Measurements from ENCODE around the gene PRUNE2. TPM values are rescaled to one million over a fixed set of nuclear protein-coding genes. Genes with fewer than 3 reads are reported as not detected.

Gene PRUNE2
- total and polyA plus RNA-seq, 9 donors = 9.1 to 16.4 (median 11.9) TPM

DNA sequence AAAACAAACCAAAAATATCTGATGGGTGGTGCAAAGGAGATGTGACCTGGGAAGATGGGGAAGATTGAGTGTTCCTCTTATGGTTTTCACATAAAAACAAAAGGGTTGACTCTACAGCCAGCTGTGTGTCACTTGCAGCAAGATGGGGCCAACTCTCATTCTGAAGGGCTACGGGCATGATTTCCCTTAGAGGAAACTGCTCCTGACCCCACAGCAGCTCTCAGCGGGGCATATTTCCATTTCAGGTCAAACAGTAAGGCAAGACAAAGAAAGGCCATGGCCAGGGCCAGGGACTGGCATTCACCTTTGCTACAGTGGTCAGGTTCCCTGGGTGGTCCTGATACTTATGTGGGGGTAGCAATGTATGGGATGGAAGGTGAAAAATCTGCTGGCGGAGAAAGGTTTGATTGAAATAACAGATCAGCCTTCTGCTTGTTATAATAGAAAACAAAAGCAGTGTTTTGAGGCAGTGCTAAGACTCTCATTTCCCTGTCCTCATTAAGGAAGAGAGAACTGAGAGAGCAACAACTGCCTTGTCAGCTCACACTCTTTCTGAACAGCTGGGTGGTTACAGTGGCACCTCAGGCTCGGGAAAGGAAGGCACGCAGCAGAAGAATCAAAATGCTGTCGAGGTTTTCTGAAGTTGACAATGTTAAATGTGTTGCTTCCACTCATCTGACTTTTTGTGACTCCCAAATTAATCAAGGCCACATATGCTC, 262.4 kb downstream of the PRUNE2 start:
- H3K9me3 ChIP-seq (replicated peaks; ENCODE audit: control insufficient read depth, low read depth, low read length) = no peaks in the 10 kb centered on the region

DNA sequence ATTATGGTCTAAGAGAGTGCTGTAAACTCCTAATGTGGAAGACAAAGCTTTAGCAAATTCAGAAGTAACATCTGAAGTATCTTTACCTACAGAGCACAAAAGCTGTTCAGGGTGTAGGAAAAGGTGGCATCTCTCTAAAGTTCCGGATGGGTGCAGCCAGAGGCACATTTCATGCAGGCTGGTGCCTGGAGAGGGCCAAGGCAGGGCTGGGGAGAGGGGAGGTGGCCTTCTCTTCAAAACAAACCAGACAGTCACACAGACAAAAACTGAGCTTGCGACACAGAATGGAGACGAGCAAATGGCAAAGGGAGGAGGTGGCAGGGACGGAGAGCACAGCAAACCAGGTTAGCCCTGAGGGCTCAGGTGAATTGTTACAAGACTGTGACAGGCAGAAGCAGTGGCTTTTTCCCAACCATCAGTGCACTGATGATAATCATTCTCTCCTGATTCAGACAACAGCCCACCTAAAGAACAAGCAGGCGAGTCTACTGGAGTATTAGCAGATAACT, 263.2 kb downstream of the PRUNE2 start:
- H3K4me3 ChIP-seq (ENCODE audit: low read length) = no peak overlapping the region
- no peak for DNase-seq
- H3K27me3 ChIP-seq (ENCODE audit: control insufficient read depth, insufficient read depth, low read length) = no peaks in the 10 kb centered on the region
- no CpG with 5 or more reads among the region's 5 CpGs for WGBS (ENCODE audit: insufficient coverage)
- H3K27ac ChIP-seq (ENCODE audit: low read length) = no peak overlapping the region
- no peaks in the 10 kb centered on the region for H3K9me3 ChIP-seq (replicated peaks; ENCODE audit: control insufficient read depth, low read depth, low read length)
- no peaks in the 10 kb centered on the region for H3K4me1 ChIP-seq (ENCODE audit: control insufficient read depth, insufficient read depth, low read length)
- H3K36me3 ChIP-seq (ENCODE audit: control insufficient read depth, insufficient read depth, low read length) = no peaks in the 10 kb centered on the region

More for the DNA sequence above, 262.4 kb downstream of the PRUNE2 start:
- Histone ChIP-seq H3K4me3 (ENCODE audit: low read length) (no peak overlapping the region), H3K27ac (ENCODE audit: low read length) (no peak overlapping the region), H3K27me3 (ENCODE audit: control insufficient read depth, insufficient read depth, low read length) (no peaks in the 10 kb centered on the region), H3K36me3 (ENCODE audit: control insufficient read depth, insufficient read depth, low read length) (no peaks in the 10 kb centered on the region), H3K4me1 (ENCODE audit: control insufficient read depth, insufficient read depth, low read length) (no peaks in the 10 kb centered on the region)
- 49% methylated on average over 2 of the region's 6 CpGs for whole genome bisulfite sequencing (ENCODE audit: insufficient coverage)
- peak; percentile 61 for DNase-seq

DNA sequence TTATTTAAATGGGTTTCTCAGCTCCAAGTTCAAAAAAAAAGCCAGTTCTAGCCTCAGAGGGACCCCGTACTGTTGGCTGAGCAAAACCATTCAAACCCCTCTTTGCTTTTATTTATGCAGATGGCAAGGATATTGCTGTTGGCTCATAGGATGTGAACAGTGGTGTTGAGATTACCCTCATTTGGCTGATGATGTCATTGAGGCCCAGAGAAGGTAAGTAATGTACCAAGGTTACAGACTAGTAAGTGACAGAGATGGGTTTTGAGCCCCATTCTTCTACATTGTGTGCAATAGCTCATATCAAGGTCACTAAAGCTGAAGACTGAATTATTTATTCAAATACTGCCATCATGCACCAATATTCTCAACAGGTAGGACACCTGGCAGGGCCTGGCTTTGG, 263.8 kb downstream of the PRUNE2 start:
- WGBS (ENCODE audit: insufficient coverage) = no CpG with 5 or more reads among the region's 1 CpG
- H3K4me1 ChIP-seq (ENCODE audit: control insufficient read depth, insufficient read depth, low read length) = no peaks in the 10 kb centered on the region
- H3K27me3 ChIP-seq (ENCODE audit: control insufficient read depth, insufficient read depth, low read length) = no peaks in the 10 kb centered on the region
- no peak overlapping the region for H3K4me3 ChIP-seq (ENCODE audit: low read length)
- H3K27ac ChIP-seq (ENCODE audit: low read length) = no peak overlapping the region
- H3K9me3 ChIP-seq (replicated peaks; ENCODE audit: control insufficient read depth, low read depth, low read length) = no peaks in the 10 kb centered on the region
- H3K36me3 ChIP-seq (ENCODE audit: control insufficient read depth, insufficient read depth, low read length) = no peaks in the 10 kb centered on the region
- no peak for DNase-seq

DNA sequence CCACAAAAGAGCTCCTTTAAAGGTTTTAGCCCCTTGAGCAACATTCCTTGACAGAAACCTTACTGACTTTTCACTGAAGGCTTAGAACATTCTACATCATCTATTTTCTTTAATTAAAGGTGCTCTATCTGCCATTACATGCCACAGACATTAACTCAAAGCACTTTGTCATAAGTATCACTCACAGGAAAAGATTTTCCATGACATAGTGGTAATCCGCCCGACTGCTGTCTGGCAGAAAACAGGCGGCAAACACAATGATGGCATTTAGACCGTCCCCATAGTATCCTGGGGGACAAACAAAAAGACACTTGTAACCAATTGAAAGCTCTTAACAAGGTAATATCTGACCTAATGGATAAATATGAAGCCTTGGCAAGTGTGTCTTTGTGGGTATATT, 267.9 kb downstream of the PRUNE2 start:
- no CpG with 5 or more reads among the region's 4 CpGs for WGBS (ENCODE audit: insufficient coverage)
- Histone ChIP-seq H3K27me3 (ENCODE audit: control insufficient read depth, insufficient read depth, low read length) (no peaks in the 10 kb centered on the region), H3K4me1 (ENCODE audit: control insufficient read depth, insufficient read depth, low read length) (no peaks in the 10 kb centered on the region), H3K9me3 (replicated peaks; ENCODE audit: control insufficient read depth, low read depth, low read length) (no peaks in the 10 kb centered on the region), H3K36me3 (ENCODE audit: control insufficient read depth, insufficient read depth, low read length) (no peaks in the 10 kb centered on the region), H3K27ac (ENCODE audit: low read length) (no peak overlapping the region), H3K4me3 (ENCODE audit: low read length) (no peak overlapping the region)
- no peak for DNase-seq

DNA sequence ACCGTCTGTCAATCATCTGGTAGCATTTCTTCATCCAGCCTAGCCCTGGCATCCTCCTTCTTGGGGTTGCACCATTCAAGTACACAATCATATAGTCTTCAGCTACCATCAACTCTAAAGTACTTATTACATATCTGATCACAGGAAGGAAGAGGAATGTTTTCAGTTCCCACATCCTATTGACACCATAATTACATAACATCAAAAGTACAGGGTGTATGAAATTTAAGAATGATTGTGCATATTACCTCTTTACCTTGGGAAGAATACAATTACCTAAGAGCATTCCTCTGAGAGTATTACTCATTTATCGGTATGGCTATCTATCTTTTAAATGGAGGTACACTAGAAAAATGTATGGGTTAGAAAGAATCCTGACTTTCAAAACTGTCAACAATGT, 268.5 kb downstream of the PRUNE2 start:
- no peaks in the 10 kb centered on the region for H3K27me3 ChIP-seq (ENCODE audit: control insufficient read depth, insufficient read depth, low read length)
- H3K27ac ChIP-seq (ENCODE audit: low read length) = no peak overlapping the region
- no peaks in the 10 kb centered on the region for H3K4me1 ChIP-seq (ENCODE audit: control insufficient read depth, insufficient read depth, low read length)
- no peak for DNase-seq
- WGBS (ENCODE audit: insufficient coverage) = no CpG with 5 or more reads among the region's 2 CpGs
- H3K4me3 ChIP-seq (ENCODE audit: low read length) = no peak overlapping the region
- no peaks in the 10 kb centered on the region for H3K36me3 ChIP-seq (ENCODE audit: control insufficient read depth, insufficient read depth, low read length)
- H3K9me3 ChIP-seq (replicated peaks; ENCODE audit: control insufficient read depth, low read depth, low read length) = no peaks in the 10 kb centered on the region

DNA sequence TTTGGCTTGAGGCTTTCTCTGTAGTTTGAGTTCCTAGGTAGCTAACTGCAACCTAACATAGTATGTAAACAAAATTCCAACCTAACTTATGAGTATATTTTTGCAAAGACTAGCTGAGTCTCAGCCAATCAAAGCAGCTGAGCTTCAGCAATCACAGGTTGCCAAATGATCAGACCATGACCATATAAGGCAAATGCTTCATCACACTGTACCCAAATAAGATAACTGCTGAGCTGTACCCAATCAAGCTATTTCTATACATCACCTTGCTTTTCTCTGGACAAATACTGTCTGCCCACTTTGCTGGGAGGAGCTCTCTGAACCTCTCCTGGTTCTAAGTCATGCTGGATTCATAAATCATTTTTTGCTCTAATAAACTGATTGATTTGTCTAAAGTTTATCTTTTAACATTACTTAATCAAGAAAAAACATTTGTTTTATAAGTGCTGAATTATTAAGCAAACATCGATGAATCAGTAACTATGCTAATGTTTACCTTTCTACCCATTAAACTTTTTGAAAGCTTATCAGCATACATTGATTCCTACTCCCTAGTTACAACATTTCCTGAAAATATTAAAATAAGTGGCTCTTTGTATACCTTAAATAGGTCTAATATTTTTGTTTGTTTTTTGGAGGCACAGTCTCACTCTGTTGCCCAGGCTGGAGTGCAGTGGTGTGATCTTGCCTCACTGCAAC, 271.4 kb downstream of the PRUNE2 start:
- Histone ChIP-seq H3K27me3 (ENCODE audit: control insufficient read depth, insufficient read depth, low read length) (no peaks in the 10 kb centered on the region), H3K27ac (ENCODE audit: low read length) (no peak overlapping the region), H3K36me3 (ENCODE audit: control insufficient read depth, insufficient read depth, low read length) (no peaks in the 10 kb centered on the region), H3K4me3 (ENCODE audit: low read length) (no peak overlapping the region), H3K4me1 (ENCODE audit: control insufficient read depth, insufficient read depth, low read length) (no peaks in the 10 kb centered on the region), H3K9me3 (replicated peaks; ENCODE audit: control insufficient read depth, low read depth, low read length) (no peaks in the 10 kb centered on the region)
- no CpG with 5 or more reads among the region's 1 CpG for WGBS (ENCODE audit: insufficient coverage)
- DNase-seq = no peak

DNA sequence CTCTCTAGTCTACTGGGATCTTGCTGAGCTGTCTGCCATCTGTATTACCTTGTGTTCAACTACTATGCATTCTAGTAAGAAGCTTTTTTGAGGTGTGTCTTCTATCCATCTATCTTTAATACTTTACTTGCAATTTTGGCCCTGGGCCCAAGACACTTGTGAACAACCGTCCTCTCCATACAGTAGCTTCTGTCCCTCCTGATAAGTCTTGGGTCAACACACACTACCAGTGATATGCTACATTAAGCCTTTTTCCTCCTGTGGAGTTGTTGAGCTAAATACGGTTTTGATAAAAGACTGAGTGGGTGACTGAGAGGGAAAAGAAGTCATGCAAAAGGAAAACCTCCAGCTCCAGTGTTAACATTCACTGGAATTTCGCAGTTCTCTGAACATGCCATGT, 275.0 kb downstream of the PRUNE2 start:
- H3K36me3 ChIP-seq (ENCODE audit: control insufficient read depth, insufficient read depth, low read length) = no peaks in the 10 kb centered on the region
- DNase-seq = no peak
- no CpG with 5 or more reads among the region's 3 CpGs for WGBS (ENCODE audit: insufficient coverage)
- H3K27me3 ChIP-seq (ENCODE audit: control insufficient read depth, insufficient read depth, low read length) = no peaks in the 10 kb centered on the region
- no peaks in the 10 kb centered on the region for H3K9me3 ChIP-seq (replicated peaks; ENCODE audit: control insufficient read depth, low read depth, low read length)
- no peak overlapping the region for H3K27ac ChIP-seq (ENCODE audit: low read length)
- H3K4me1 ChIP-seq (ENCODE audit: control insufficient read depth, insufficient read depth, low read length) = no peaks in the 10 kb centered on the region
- H3K4me3 ChIP-seq (ENCODE audit: low read length) = no peak overlapping the region

DNA sequence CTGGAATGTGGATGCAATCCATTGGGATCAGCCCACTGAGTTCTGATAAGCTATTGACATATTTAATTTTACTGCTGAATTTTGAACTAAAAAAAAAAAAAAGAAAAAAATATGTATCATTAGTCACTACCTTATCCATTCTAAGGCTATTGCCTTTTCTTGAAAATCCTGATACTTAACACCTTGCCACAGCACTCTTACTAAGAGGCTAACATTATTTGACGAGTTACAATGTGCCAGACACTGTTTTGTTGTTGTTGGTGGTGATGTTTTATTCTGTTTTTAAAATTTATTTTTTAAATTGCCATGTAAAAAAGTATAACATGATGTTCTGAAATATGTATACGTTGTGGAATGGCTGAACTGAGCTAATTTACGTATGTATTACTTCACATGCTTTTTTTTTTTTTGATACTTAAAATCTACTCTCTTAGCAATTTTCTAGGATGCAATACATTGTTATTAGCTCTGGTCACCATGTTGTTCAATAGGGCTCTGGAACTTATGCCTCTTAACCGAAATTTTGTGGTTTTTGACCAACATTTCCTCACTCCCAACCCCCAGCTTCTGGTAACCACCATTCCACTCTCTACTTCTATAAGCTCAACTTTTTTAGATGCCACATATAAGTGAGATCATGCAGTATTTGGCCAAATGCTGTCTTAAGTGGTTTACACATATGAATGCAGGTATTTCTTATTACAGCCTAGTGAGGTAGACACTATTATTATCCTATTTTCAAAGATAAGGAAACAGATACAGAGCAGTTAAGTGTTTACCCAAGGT, 276.5 kb downstream of the PRUNE2 start:
- Histone ChIP-seq H3K9me3 (replicated peaks; ENCODE audit: control insufficient read depth, low read depth, low read length) (no peaks in the 10 kb centered on the region), H3K36me3 (ENCODE audit: control insufficient read depth, insufficient read depth, low read length) (no peaks in the 10 kb centered on the region), H3K4me3 (ENCODE audit: low read length) (no peak overlapping the region), H3K4me1 (ENCODE audit: control insufficient read depth, insufficient read depth, low read length) (no peaks in the 10 kb centered on the region), H3K27me3 (ENCODE audit: control insufficient read depth, insufficient read depth, low read length) (no peaks in the 10 kb centered on the region), H3K27ac (ENCODE audit: low read length) (no peak overlapping the region)
- DNase-seq = no peak
- no CpG with 5 or more reads among the region's 4 CpGs for WGBS (ENCODE audit: insufficient coverage)

DNA sequence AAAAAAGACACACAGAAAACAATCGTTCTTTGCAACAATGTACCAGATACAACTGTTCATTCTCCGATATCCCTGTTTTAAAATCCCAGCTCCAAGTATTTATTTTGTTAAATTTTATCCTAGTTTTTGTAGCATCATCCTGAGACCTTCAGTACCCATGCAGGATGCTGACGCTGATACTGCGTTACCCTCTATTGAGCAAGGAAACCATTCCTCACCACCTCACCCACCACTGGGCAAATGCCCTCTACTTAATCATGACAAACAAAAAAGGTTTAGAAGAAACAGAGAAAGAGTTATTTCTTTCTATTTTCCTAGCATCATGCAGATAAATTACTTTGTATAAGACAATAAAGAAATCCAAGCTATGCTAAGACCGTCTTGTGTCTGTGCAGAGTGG, 277.8 kb downstream of the PRUNE2 start:
- WGBS (ENCODE audit: insufficient coverage) = 100% methylated on average over 1 of the region's 5 CpGs
- no peak for DNase-seq
- no peaks in the 10 kb centered on the region for H3K9me3 ChIP-seq (replicated peaks; ENCODE audit: control insufficient read depth, low read depth, low read length)
- no peaks in the 10 kb centered on the region for H3K27me3 ChIP-seq (ENCODE audit: control insufficient read depth, insufficient read depth, low read length)
- no peak overlapping the region for H3K4me3 ChIP-seq (ENCODE audit: low read length)
- no peaks in the 10 kb centered on the region for H3K4me1 ChIP-seq (ENCODE audit: control insufficient read depth, insufficient read depth, low read length)
- H3K36me3 ChIP-seq (ENCODE audit: control insufficient read depth, insufficient read depth, low read length) = no peaks in the 10 kb centered on the region
- no peak overlapping the region for H3K27ac ChIP-seq (ENCODE audit: low read length)

DNA sequence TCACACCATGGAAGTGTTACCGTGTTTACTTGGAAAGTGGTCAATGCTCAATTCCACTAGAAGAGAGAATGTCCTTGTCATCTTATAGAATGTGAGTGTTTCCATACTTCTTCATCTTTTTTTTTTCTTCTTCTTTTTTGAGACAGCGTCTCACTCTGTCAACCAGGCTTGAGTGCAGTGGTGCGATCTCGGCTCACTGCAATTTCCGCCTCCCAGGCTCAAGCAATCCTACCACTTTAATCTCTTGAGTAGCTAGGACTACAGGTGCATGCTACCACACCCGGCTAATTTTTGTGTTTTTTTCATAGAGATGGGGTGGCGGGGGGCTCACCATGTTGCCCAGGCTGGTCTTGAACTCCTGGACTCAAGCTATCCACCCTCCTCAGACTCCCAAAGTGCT, 278.9 kb downstream of the PRUNE2 start:
- Histone ChIP-seq H3K9me3 (replicated peaks; ENCODE audit: control insufficient read depth, low read depth, low read length) (no peaks in the 10 kb centered on the region), H3K27ac (ENCODE audit: low read length) (no peak overlapping the region), H3K27me3 (ENCODE audit: control insufficient read depth, insufficient read depth, low read length) (no peaks in the 10 kb centered on the region), H3K36me3 (ENCODE audit: control insufficient read depth, insufficient read depth, low read length) (no peaks in the 10 kb centered on the region), H3K4me1 (ENCODE audit: control insufficient read depth, insufficient read depth, low read length) (no peaks in the 10 kb centered on the region), H3K4me3 (ENCODE audit: low read length) (no peak overlapping the region)
- WGBS (ENCODE audit: insufficient coverage) = no CpG with 5 or more reads among the region's 7 CpGs
- DNase-seq = no peak

All from muscle of leg (tissue), 11 donors.